Activated CD8-positive, alpha-beta memory T cell treated with anti-CD3 and anti-CD28 coated beads, Interleukin-2, amount 50 U/mL, for 48 hours (primary cell): Measurements from ENCODE around the gene PLCB4.

Source experiments
- DNase-seq: peaks from one replicate; pipeline ENCODE4 v3.0.0-alpha.2; 2020

PLCB4 gene

GRCh38 chr20:9413001-9413400, 344.1 kb downstream of the PLCB4 start:
- no peak for DNase-seq

DNA sequence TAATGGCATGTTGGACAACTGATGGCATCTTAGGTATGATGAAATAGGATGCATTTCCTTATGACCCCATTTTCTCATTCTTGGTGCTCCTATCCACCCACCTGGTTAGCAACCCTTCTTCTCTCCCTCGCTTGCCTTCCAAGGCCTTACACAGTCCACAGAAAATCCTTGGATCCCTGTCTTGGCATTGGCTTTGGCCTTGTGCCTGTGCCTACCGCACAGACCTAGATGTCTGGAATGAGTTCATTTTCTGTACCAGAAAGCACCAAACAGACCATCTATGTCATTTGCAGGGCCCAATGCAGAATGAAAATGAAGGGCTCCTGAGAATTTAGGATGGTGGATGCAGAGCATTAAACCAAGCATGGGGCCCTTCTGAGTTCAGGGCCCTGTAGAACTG, 346.5 kb downstream of the PLCB4 start:
- DNase-seq: no peak

DNA sequence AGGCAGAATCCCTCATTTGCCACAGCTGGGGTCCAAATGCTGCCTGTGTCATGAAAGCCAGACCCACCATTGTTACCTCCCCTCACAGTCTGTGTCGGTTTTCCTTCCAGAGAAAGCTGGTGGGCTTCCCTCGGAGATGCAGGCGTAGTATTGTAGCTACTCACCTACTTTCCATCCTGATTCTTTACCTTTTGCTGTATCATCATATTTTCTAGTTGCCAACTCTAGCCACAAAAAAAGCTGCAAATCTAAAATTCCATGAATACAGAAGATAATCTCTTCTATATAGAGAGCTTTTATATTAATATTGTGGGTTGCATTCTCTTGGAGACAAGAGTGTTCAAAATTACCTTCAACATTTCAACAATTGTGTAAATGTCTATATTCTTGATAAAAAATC, 347.5 kb downstream of the PLCB4 start:
- DNase-seq: no peak

DNA sequence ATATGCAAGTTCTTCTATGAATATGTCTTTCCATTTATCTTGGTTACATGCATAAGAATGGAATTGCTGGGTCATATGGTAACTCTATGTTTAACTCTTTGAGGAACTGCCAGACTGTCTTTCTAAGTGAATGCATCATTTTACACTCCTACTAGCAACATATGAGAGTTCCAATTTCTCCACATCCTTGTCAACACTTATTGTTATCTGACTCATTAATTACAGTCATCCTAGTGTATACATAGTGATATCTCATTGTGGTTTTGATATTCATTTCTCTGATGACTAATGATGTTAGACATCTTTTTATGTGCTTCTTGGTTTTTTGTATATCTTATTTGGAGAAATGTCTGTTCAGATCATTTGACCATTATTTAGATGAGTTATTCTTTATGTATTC, 348.8 kb downstream of the PLCB4 start:
- no peak for DNase-seq

- DNase-seq: no peak
Measured at GRCh38 chr20:9422321-9423057, 353.6 kb downstream of the PLCB4 start.

- no peak for DNase-seq
Measured at GRCh38 chr20:9424551-9424950, 355.7 kb downstream of the PLCB4 start.

GRCh38 chr20:9427430-9428291, 358.8 kb downstream of the PLCB4 start:
- no peak for DNase-seq

GRCh38 chr20:9428292-9428607, 359.4 kb downstream of the PLCB4 start:
- no peak for DNase-seq

GRCh38 chr20:9439806-9440205, 370.9 kb downstream of the PLCB4 start:
- no peak for DNase-seq

GRCh38 chr20:9440892-9441291, 372.0 kb downstream of the PLCB4 start:
- no peak for DNase-seq

- no peak for DNase-seq
Measured at GRCh38 chr20:9441948-9442347, 373.1 kb downstream of the PLCB4 start.

DNA sequence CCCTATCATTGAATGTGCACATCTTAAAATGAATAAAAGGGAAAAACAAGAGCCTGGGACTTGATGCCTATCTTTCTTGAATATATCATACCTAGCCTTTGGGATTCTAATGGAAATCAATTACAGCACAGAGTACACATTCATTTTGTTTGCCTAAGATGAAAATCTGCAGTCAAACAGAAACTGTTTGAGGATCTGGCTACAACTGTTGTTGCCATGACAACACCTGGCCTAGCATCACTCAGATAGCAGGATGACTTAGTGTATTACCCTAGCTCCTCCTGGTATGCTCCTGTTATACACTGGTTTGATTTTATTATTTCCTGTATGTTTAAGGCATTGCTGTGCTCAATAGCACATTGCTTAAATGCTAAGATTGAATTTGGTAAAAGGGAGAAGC, 374.0 kb downstream of the PLCB4 start:
- DNase-seq: no peak

- DNase-seq: no peak
Measured at GRCh38 chr20:9444921-9445320, 376.0 kb downstream of the PLCB4 start.

GRCh38 chr20:9447182-9447581, 378.3 kb downstream of the PLCB4 start:
- no peak for DNase-seq

DNA sequence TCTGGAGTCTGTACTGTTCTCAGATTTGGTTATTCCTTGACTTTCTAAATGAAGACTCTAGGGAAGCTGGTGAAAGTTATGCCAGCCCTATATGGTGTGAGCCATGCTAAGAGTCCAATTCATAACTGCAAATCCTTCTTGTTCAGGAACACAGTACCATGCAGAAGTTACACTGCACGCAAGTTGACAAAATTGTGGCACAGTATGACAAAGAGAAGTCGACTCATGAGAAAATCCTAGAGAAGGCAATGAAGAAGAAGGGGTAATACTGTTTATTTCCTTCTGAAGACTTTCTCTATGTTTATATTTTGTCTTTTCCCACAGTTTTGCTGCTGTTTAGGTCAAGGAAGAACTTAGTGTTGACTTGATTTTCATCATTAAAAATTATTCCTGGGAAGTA, 384.3 kb downstream of the PLCB4 start:
- DNase-seq: no peak

GRCh38 chr20:9454791-9455190, 385.9 kb downstream of the PLCB4 start:
- no peak for DNase-seq

DNA sequence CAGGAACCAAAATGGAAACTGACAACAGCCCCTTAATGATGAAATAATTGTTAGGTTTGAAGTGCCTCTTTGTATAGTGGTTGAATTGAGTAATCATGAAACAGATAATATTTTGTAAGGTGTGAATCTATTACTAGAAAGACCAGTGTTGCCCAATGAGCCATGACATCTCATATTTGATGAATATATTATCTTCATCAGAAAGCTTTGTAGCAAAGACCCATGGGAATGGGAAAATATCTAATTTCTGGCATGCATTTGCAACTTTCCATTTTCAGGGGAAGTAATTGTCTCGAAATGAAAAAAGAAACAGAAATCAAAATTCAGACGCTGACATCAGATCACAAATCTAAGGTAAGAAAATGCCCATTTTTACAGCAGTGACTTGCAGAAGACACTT, 388.2 kb downstream of the PLCB4 start:
- no peak for DNase-seq

DNA sequence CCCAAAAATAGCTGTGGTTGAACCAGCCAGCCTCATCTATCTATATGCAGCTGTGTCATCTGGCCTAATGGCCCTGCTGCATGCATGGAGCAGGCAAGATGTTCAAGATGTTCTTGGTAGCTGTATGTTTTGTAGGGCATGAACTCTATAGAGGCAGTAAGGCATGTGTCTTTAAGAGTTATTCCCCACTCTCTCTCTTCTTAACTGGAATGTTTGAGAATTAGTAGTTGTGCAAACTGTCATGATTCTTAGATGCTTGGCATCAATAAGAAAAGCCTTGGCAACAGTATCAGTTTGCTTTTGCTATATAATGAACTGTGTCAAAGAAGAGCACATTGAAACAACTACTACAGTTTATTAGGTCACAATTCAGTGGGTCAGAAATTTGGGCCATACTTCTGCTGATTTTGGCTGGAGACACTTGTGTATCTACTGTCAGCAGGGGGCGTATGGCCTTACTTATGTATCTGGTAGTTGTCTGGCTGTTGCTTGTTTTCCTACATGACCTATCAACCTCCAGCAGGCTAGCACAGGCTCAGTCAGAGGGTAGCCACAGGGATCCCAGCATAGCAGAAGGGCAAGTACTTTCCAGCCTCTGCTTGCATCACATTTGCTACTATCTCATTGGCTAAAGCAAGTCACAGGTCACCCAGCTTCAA, 389.4 kb downstream of the PLCB4 start:
- DNase-seq: no peak

DNA sequence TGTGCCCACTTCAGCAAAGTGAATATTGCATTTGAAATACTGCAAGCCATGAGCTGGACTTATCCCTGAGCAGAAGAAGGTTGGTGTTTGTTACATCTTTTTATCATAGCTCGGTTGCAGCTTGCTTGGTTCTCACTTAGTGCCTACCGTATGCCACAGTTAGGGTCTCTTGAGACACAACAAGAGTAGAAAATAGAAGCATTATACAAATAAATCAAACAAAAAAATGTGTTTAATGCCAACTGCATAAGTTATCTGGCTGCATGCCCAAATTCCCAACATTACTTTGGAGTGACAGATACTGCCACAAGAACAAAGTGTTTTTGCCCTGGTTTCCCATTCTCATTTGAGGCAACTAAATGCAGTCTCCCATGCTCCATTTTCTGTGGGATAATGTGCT, 391.6 kb downstream of the PLCB4 start:
- DNase-seq: no peak

DNA sequence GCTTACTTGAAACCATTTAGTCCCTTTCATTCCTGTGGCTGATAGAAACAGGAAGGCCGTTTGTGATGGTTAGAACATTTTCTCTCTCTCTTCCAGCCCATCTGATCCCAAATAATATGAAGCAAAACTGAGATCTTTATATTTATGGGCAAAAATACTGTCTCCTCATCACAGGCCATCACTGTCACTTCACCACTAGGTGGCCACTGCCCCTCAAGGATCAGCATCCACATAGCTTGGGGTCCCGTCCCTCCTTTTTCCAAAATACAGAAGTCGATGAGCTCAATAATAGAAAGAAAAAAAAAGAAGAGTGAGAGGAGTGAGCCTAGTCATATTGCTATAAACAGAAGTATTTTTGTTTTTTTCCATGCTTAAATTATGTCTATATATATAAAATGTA, 399.1 kb downstream of the PLCB4 start:
- no peak for DNase-seq

GRCh38 chr20:9474835-9475415, 406.0 kb downstream of the PLCB4 start:
- no peak for DNase-seq

GRCh38 chr20:9475456-9475855, 406.6 kb downstream of the PLCB4 start:
- no peak for DNase-seq

DNA sequence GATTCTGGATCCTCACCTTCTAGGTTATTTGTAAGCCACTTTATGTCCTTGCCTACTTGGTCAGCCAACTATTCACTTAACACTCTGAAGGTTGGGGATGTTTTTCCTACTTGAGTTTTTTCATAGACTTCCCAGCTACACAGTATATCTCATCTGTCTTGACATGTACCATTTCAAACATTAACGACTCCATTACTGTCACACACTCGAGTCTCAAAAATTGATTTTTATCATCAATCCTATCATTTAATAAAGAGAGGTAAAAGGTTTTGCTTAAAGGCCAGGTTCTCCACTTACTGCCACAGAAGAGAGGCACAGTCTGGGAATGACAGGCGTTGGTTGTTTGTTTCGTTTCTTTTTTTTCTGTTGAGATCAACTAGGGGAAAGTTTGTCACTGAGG, 407.3 kb downstream of the PLCB4 start:
- DNase-seq: no peak

DNA sequence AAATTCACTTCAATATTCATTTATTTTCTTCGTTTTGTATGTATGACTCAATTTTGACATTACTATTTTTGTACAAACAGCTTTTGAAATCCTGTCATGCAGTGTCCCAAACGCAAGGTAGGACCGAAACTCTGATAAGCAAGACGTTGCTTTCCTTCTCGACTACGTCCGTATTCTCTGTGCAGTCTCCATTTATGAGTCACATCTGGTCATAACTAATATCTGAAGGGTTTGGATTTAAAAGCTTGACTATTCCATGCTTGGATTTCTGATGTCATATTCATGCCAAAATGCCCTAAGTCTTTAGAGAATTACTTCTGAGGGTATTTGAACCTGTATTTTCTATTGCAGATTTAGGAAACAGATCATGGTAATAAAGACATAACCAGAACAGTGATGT, 407.8 kb downstream of the PLCB4 start:
- no peak for DNase-seq
